D721Med (cell line): ENCODE measurements around the gene SLC25A34.

Source experiments
- DNase-seq: peaks from one replicate; pipeline ENCODE4 v3.0.0; 2011; ENCODE audit warnings: low spot score; ENCODE audit not compliant: insufficient read length
- FAIRE-seq: peaks from 2 replicates; lab custom pipeline; 2011; peaks lifted over from hg19 to GRCh38; lab: Jason Lieb, UNC
- CTCF ChIP-seq: IDR thresholded peaks from 2 replicates; pipeline ENCODE4 v1.5.1; 2012; ENCODE audit warnings: mild to moderate bottlenecking, control low read depth; ENCODE audit not compliant: insufficient read depth; ENCODE audit errors: missing control alignments

SLC25A34 gene

GRCh38 chr1:15744122-15744679 is 8.1 kb downstream of the SLC25A34 start:
- no peak for FAIRE-seq

GRCh38 chr1:15747378-15747777 is 11.3 kb downstream of the SLC25A34 start:
- FAIRE-seq (no peak), DNase-seq (no peak)
- no peak for TF ChIP-seq CTCF

More at GRCh38 chr1:15744122-15744679, 8.1 kb downstream of the SLC25A34 start:
- no peak for DNase-seq
- no peak for TF ChIP-seq CTCF

GRCh38 chr1:15748264-15748663 is 12.2 kb downstream of the SLC25A34 start:
- TF ChIP-seq CTCF: no peak
- FAIRE-seq (no peak), DNase-seq (no peak)

- TF ChIP-seq CTCF: no peak
These were observed 12.8 kb downstream of the SLC25A34 start for GRCh38 chr1:15748690-15749398.

GRCh38 chr1:15749399-15750291 is 13.6 kb downstream of the SLC25A34 start:
- no peak for DNase-seq
- FAIRE-seq: no peak
- TF ChIP-seq CTCF: no peak

More at GRCh38 chr1:15748690-15749398, 12.8 kb downstream of the SLC25A34 start:
- DNase-seq (no peak), FAIRE-seq (no peak)

- FAIRE-seq: no peak
- no peak for DNase-seq
- no peak for TF ChIP-seq CTCF
These were observed 14.9 kb downstream of the SLC25A34 start for GRCh38 chr1:15750924-15751323.
